Measurements from ENCODE around the gene SBF2. TPM values are rescaled to one million over a fixed set of nuclear protein-coding genes. Genes with fewer than 3 reads are reported as not detected.

SBF2 gene
- total RNA-seq, 1 donor from 2014 or later: 24.0 TPM

DNA sequence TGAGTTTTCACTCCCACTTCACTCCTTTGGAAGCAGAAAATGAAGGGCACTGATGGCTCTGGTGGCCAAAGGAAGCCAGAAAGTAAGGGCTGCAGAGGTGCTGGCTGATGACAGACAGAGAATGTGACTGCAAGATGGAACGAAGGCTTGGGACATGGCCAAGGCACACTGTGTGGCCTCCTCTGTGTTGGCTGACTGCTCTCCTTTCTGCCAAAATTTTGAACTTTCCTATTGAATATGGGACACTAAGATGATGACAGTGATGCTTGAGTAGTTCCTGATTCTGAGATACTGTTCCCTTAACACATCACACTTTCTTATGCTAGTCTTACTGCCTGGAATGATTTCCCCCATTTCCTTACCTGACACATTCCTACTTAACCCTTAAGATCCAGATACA lies 473.8 kb downstream of the SBF2 start:
- Histone ChIP-seq H3K27me3 (ENCODE audit: control insufficient read depth, insufficient read depth, low read length) (no peaks in the 10 kb centered on the region), H3K36me3 (ENCODE audit: control insufficient read depth, insufficient read depth, low read length) (no peaks in the 10 kb centered on the region), H3K4me3 (ENCODE audit: low read depth, low read length) (no peak overlapping the region)
- FAIRE-seq: peak; percentile 68
- TF ChIP-seq CTCF (IDR thresholded peaks at IDR 0.05; ENCODE audit: insufficient read depth, low read length, severe bottlenecking): no peak
- DNase-seq (ENCODE audit: low read depth): peak; percentile 26

- TF ChIP-seq CTCF (IDR thresholded peaks at IDR 0.05; ENCODE audit: insufficient read depth, low read length, severe bottlenecking): no peak
- Histone ChIP-seq H3K27me3 (ENCODE audit: control insufficient read depth, insufficient read depth, low read length) (no peaks in the 10 kb centered on the region), H3K36me3 (ENCODE audit: control insufficient read depth, insufficient read depth, low read length) (peaks cover 2% of the 10 kb centered on the region), H3K4me3 (ENCODE audit: low read depth, low read length) (no peak overlapping the region)
- DNase-seq (ENCODE audit: low read depth) (no peak), FAIRE-seq (no peak)
These were observed 476.8 kb downstream of the SBF2 start for GRCh38 chr11:9817191-9817590.

GRCh38 chr11:9815486-9816136 lies 478.4 kb downstream of the SBF2 start:
- no peak for TF ChIP-seq CTCF (IDR thresholded peaks at IDR 0.05; ENCODE audit: insufficient read depth, low read length, severe bottlenecking)
- peak; percentile 87 for FAIRE-seq
- H3K27me3 ChIP-seq (ENCODE audit: control insufficient read depth, insufficient read depth, low read length): no peaks in the 10 kb centered on the region
- peaks cover 3% of the 10 kb centered on the region for H3K36me3 ChIP-seq (ENCODE audit: control insufficient read depth, insufficient read depth, low read length)
- no peak overlapping the region for H3K4me3 ChIP-seq (ENCODE audit: low read depth, low read length)
- peak; percentile 93 for DNase-seq (ENCODE audit: low read depth)

- Histone ChIP-seq H3K36me3 (ENCODE audit: control insufficient read depth, insufficient read depth, low read length) (peaks cover 3% of the 10 kb centered on the region), H3K27me3 (ENCODE audit: control insufficient read depth, insufficient read depth, low read length) (no peaks in the 10 kb centered on the region), H3K4me3 (ENCODE audit: low read depth, low read length) (no peak overlapping the region)
- DNase-seq (ENCODE audit: low read depth): no peak
- no peak for FAIRE-seq
- TF ChIP-seq CTCF (IDR thresholded peaks at IDR 0.05; ENCODE audit: insufficient read depth, low read length, severe bottlenecking): no peak
These were observed 479.9 kb downstream of the SBF2 start for GRCh38 chr11:9814108-9814507.

- no peak for FAIRE-seq
- TF ChIP-seq CTCF (IDR thresholded peaks at IDR 0.05; ENCODE audit: insufficient read depth, low read length, severe bottlenecking): no peak
- H3K4me3 ChIP-seq (ENCODE audit: low read depth, low read length): no peak overlapping the region
- no peak for DNase-seq (ENCODE audit: low read depth)
- H3K27me3 ChIP-seq (ENCODE audit: control insufficient read depth, insufficient read depth, low read length): no peaks in the 10 kb centered on the region
- peaks cover 8% of the 10 kb centered on the region for H3K36me3 ChIP-seq (ENCODE audit: control insufficient read depth, insufficient read depth, low read length)
These were observed 485.1 kb downstream of the SBF2 start for GRCh38 chr11:9808943-9809342.

Measured in bronchial epithelial cell (primary cell).